Breast epithelium (tissue), 3 donors: Measurements from ENCODE around the gene FER.

ENCODE experiments used
- CTCF ChIP-seq, 3 donors: fragments of 450-650 bp; IDR thresholded peaks; one replicate each; pipeline ENCODE4 v1.5.1; 2016 to 2017; ENCODE audit warnings: antibody characterized with exemption in 3 of 3, mild to moderate bottlenecking in 3 of 3, moderate library complexity in 3 of 3
- POLR2A ChIP-seq: fragments of 450-650 bp; IDR thresholded peaks from one replicate; pipeline ENCODE4 v1.6.1; 2016; ENCODE audit warnings: antibody characterized with exemption, mild to moderate bottlenecking, moderate library complexity

- TF ChIP-seq POLR2A (no peak), CTCF (IDR thresholded peaks at IDR 0.05) (no peak)
These were observed 40.4 kb downstream of the FER start for GRCh38 chr5:108788142-108788541.
